ENCODE results near the gene ACAD11. TPM values are rescaled to one million over a fixed set of nuclear protein-coding genes. Genes with fewer than 3 reads are reported as not detected.
A peak's percentile ranks its signal among the peaks of the same experiment; 100 is the strongest.
"Not testable (repeated sequence)": the region's sequence is repeated elsewhere in the genome, so short reads cannot be mapped to it uniquely, and the experiment has no call there.

The ACAD11 gene
- total RNA-seq, 1 experiment from 2014 or later, result 6.4 TPM

DNA sequence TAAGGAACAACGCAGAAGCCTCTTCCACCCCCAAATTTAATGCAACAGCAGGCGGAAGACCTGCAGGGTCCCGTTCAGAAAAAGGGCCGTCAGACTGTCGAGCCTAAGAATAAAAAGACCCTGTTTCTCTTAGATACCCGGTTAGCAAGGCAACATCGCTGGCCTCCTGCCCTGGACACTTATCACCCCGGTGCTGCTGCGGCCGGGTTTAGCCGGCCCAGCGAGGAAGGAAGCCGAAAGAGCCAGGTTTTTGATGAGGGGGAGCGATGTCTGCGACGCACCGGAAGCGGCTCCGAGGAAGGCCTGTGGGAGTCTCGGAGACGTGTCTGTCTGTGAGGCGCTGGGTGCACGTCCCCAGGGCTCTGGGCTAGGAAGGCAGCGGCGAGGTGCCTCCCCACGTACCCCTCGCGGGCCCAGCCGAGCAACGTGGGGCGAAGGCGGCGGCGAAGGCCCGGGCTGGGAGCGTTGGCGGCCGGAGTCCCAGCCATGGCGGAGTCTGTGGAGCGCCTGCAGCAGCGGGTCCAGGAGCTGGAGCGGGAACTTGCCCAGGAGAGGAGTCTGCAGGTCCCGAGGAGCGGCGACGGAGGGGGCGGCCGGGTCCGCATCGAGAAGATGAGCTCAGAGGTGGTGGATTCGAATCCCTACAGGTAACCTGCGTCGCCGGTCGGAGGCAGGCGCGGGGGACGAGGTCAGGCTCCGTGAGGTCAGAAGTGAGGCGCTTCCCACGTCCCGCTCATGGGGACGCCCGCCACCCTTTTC, 622 bp upstream of the ACAD11 start, which contains the start of gene UBA5:
TSS of gene UBA5 (plus strand) at position 278 of the 759 bp plus-strand sequence. CDS start at position 487, 209 bp downstream.
- Histone ChIP-seq H3K27ac (peak within 1 kb of the TSS; percentile 63), H3K9me3 (replicated peaks) (no peaks in the 10 kb centered on the region), H3K36me3 (no peaks in the 10 kb centered on the region), H3K4me3 (peak within 1 kb of the TSS; percentile 81), H3K27me3 (replicated peaks) (no peaks in the 10 kb centered on the region), H3K4me1 (replicated peaks) (peaks cover 8% of the 10 kb centered on the region; the same call in 1 of the 2 replicates)
- peak; percentile 62 to 76 for DNase-seq (ENCODE audit: low read depth in 1 of 2, low spot score in 2 of 2)

DNA sequence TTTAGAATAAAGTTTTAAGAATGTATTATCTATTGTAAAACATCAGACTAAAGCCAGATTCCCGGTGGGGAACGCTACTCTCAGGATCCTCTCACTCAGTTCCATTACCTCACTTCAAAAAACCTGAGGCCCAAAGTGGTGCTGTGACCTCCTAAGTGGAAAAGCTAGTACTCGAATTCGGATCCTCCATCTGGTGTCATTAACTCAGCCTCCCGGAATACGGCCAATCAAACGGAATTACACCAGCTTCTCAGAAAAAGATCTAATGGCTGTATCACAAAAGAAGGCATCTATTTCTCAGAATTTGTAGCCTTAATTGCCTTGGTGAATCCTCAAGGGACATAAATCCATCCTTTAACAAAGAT, 627 bp downstream of the ACAD11 start:
- no peaks in the 10 kb centered on the region for H3K9me3 ChIP-seq (replicated peaks)
- no peaks in the 10 kb centered on the region for H3K36me3 ChIP-seq
- peak overlapping the region; percentile 81 for H3K4me3 ChIP-seq
- no peak for DNase-seq (ENCODE audit: low read depth in 1 of 2, low spot score in 2 of 2)
- peaks cover 8% of the 10 kb centered on the region; the same call in 1 of the 2 replicates for H3K4me1 ChIP-seq (replicated peaks)
- no peaks in the 10 kb centered on the region for H3K27me3 ChIP-seq (replicated peaks)
- peak overlapping the region; percentile 63; the same call in 1 of the 2 replicates for H3K27ac ChIP-seq

DNA sequence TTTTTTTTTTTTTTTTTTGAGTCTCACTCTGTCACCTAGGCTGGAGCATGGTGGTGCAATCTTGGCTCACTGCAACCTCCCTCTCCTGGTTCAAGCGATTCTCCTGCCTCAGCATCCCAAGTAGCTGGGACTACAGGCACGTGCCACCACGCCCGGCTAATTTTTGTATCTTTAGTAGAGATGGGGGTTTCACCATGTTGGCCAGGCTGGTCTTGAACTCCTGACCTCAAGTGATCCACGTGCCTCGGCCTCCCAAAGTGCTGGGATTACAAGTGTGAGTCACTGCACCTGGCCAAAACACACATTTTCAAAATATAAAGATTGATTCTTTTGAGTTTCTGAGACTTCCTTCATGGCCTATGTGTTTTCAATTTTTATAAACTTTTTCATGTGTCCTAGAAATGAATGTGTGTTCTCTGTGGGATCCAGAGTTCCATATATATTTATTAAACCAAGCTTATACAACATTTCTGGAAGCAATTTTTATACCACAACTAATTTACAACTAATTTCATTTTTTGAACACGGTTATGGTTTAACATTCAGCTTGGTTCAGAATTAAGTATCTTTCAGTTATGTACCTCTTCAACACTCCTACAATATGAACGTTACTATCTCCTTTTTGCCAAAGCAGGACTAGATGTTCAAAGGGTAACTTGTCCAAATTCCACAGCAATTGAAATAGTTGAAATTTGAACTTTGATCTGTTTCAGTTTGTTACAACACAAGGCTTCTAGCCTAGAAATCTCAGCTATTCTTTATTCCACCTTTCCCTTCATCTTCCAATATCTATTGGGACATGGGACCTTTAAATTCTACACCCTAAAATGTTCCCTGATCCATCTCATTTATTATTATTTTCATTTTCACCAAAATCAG, 1.5 kb downstream of the ACAD11 start:
- Histone ChIP-seq H3K36me3 (no peaks in the 10 kb centered on the region), H3K4me3 (no peak overlapping the region), H3K9me3 (replicated peaks) (no peaks in the 10 kb centered on the region), H3K27ac (no peak overlapping the region), H3K27me3 (replicated peaks) (no peaks in the 10 kb centered on the region), H3K4me1 (replicated peaks) (peaks cover 8% of the 10 kb centered on the region; the same call in 1 of the 2 replicates)
- no peak for DNase-seq (ENCODE audit: low read depth in 1 of 2, low spot score in 2 of 2)

DNA sequence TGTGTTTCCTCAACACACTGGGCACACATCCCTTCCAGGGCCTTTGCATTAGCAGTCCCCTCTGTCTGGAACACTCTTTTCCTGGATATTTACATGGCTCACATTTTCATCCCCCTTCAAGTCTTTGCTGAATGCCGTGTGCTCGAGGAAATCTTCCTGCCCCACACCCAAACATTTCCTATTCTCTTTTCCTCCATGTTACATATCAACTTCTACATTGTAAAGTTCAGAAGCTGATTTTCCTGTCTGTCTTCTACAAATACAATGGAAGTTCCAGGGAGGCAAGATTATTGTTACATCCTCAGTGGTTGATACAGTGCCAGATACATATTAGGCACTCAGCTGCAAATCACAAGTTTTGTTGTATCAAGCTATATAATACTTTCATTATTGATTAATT, 4.1 kb downstream of the ACAD11 start:
- no peak for DNase-seq (ENCODE audit: low read depth in 1 of 2, low spot score in 2 of 2)
- Histone ChIP-seq H3K4me3 (no peak overlapping the region), H3K9me3 (replicated peaks) (no peaks in the 10 kb centered on the region), H3K36me3 (no peaks in the 10 kb centered on the region), H3K4me1 (replicated peaks) (peaks cover 8% of the 10 kb centered on the region; the same call in 1 of the 2 replicates), H3K27me3 (replicated peaks) (no peaks in the 10 kb centered on the region), H3K27ac (no peak overlapping the region)

DNA sequence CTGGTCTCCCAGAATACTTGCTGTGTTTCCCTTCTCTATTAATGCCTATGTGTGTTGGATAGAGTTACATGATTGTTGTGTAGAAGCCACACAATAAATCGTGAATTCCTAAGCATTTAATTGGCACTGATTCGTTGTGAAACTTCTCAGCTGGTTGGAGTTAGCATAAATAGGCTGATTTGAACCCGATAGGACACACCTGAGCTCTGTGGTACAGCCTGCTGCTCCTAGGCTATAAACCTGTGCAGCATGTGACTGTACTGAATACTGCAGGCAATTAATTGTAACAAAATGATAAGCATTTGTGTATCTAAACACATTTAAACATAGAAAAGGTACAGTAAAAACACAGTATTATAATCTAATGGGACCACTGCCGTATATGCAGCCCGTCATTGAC, 4.9 kb downstream of the ACAD11 start:
- H3K27ac ChIP-seq, result no peak overlapping the region
- H3K27me3 ChIP-seq (replicated peaks), result no peaks in the 10 kb centered on the region
- H3K4me3 ChIP-seq, result no peak overlapping the region
- no peaks in the 10 kb centered on the region for H3K36me3 ChIP-seq
- no peak for DNase-seq (ENCODE audit: low read depth in 1 of 2, low spot score in 2 of 2)
- peaks cover 8% of the 10 kb centered on the region; the same call in 1 of the 2 replicates for H3K4me1 ChIP-seq (replicated peaks)
- no peaks in the 10 kb centered on the region for H3K9me3 ChIP-seq (replicated peaks)

DNA sequence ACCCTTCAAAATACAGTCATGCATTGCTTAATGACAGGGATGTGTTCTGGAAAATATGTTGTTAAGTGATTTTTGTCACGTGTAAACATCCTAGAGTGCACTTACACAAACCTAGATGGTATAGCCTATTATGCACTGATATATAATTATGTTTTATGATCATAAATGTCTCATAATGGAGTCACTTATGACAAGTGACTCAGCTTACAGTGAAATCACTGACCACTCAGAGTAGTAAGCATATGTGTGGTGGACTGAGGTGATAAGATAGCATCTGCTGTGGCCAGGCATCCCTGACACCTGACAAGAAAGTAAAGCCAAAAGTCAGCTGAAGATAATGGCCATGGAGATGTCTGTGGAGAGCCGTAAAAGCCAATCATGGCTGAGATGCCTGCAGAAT, 5.4 kb downstream of the ACAD11 start:
- H3K9me3 ChIP-seq (replicated peaks), result no peaks in the 10 kb centered on the region
- H3K36me3 ChIP-seq, result no peaks in the 10 kb centered on the region
- peaks cover 7% of the 10 kb centered on the region; the same call in 1 of the 2 replicates for H3K4me1 ChIP-seq (replicated peaks)
- H3K27me3 ChIP-seq (replicated peaks), result no peaks in the 10 kb centered on the region
- H3K27ac ChIP-seq, result no peak overlapping the region
- H3K4me3 ChIP-seq, result no peak overlapping the region
- DNase-seq (ENCODE audit: low read depth in 1 of 2, low spot score in 2 of 2), result no peak

DNA sequence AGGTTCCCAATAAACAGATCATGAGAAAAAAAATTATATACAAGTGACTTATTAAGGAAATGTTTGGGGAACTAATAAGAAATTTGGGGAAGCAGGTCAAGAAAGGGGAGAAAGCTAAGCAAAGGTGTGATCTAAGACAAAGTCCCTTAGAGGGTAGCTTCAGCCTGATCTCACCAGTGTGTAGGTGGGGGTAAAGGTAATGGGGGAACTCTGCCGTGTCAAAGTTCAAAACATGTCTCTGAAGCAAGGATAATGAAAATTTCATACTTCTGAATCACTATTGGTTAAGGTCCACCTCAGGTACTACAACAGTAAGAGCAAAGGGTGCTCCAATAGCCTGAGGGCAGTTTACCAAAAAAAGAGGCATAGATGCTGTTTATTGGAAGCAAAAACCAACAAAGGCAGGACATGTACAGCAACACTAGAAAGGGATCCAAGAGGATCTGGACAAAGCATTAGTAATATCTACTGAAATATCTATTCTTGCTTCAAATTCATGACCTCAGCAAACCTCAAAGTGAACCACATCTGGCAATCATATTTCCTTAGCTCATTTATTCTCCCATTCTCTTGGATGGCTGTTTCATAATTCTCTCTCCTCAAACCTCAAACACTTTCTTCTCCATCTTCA, 6.9 kb downstream of the ACAD11 start:
- no peak for DNase-seq (ENCODE audit: low read depth in 1 of 2, low spot score in 2 of 2)
- H3K27me3 ChIP-seq (replicated peaks), result no peaks in the 10 kb centered on the region
- H3K9me3 ChIP-seq (replicated peaks), result no peaks in the 10 kb centered on the region
- H3K4me1 ChIP-seq (replicated peaks), result no peaks in the 10 kb centered on the region
- H3K4me3 ChIP-seq, result no peak overlapping the region
- H3K27ac ChIP-seq, result no peak overlapping the region
- H3K36me3 ChIP-seq, result no peaks in the 10 kb centered on the region

DNA sequence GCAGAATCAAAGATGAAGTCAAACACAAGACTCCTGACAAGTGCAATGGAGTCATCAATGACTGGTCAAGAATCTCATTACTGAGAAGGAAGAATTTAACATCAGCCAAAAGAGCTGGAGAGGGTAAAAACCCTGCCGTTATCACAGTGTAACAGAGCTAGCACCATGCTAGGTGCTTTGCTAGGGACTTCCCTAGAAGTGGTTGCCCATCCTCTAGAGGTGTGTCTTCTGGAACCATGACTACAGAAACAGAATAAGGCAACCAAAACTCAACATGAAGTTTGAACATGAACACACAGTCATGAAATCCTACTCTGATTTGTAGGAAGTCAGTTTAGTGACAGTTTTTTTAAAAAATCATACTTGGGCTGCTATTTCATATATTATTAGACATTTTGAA, 9.5 kb downstream of the ACAD11 start:
- H3K27me3 ChIP-seq (replicated peaks), result no peaks in the 10 kb centered on the region
- H3K27ac ChIP-seq, result no peak overlapping the region
- no peak for DNase-seq (ENCODE audit: low read depth in 1 of 2, low spot score in 2 of 2)
- H3K4me3 ChIP-seq, result no peak overlapping the region
- H3K36me3 ChIP-seq, result no peaks in the 10 kb centered on the region
- H3K4me1 ChIP-seq (replicated peaks), result 0 out of 2 replicates have a peak, but pooled peaks cover under 1% of the 10 kb centered on the region
- H3K9me3 ChIP-seq (replicated peaks), result no peaks in the 10 kb centered on the region

DNA sequence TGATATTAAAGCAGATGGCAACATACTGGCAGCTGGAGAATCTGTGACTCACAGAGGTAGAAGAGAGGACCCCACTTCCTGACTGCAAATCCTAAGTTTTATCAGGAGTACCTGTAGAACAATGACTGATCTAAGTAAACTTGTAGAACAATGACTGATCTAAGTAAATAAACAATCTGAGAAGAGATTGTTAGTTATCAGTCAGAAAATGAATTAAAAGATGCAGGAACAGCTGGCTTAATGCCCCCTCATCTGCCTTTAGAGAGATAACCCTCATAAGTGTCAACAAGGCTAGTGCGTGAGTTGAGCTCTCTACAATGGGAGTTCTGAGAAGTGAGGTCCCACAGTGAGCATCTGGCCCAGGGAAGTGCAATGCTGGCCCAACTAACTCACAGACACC, 14.6 kb downstream of the ACAD11 start:
- Histone ChIP-seq H3K9me3 (replicated peaks) (no peaks in the 10 kb centered on the region), H3K27ac (no peak overlapping the region), H3K27me3 (replicated peaks) (no peaks in the 10 kb centered on the region), H3K4me1 (replicated peaks) (0 out of 2 replicates have a peak, but pooled peaks cover 3% of the 10 kb centered on the region), H3K4me3 (no peak overlapping the region), H3K36me3 (no peaks in the 10 kb centered on the region)
- no peak for DNase-seq (ENCODE audit: low read depth in 1 of 2, low spot score in 2 of 2)

DNA sequence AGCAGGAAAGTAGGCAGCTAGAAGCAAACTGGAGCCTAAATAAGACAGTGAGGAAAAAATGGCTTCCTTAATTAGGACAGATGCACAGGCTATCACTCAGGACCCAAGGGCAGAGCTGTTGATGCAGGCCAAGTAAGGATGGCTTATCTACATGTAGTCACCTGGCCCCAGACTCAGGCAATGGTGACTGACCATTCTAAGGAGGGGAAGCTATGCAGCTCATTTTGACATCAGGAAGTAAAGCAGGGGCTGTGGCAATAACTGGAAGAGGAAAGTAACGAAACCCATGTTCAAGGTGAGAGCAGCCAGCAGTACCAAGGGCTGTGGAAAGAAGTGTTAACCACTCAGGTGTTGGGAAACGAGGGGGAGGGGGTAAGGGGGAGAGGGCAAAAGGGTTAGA, 16.2 kb downstream of the ACAD11 start:
- no peak overlapping the region for H3K4me3 ChIP-seq
- no peaks in the 10 kb centered on the region for H3K27me3 ChIP-seq (replicated peaks)
- H3K4me1 ChIP-seq (replicated peaks), result peaks cover 14% of the 10 kb centered on the region
- no peak for DNase-seq (ENCODE audit: low read depth in 1 of 2, low spot score in 2 of 2)
- H3K9me3 ChIP-seq (replicated peaks), result no peaks in the 10 kb centered on the region
- H3K27ac ChIP-seq, result no peak overlapping the region
- H3K36me3 ChIP-seq, result no peaks in the 10 kb centered on the region; the same call in 1 of the 2 replicates

DNA sequence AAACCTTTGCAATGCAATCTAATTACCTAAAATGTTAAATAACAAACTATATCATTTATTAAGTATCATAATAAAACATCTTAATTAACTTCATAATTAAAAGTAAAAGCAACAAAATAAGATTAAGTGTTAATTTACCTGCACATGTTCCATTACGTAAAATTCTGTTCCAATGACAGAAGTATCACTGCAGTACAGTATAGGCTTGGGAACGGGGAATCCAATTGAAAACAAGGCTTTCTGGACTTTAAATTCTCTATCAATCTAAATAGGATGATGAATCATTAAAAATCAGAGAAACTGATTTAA, 17.1 kb downstream of the ACAD11 start:
- Histone ChIP-seq H3K9me3 (replicated peaks) (no peaks in the 10 kb centered on the region), H3K4me1 (replicated peaks) (peaks cover 21% of the 10 kb centered on the region), H3K27ac (no peak overlapping the region), H3K36me3 (no peaks in the 10 kb centered on the region; the same call in 1 of the 2 replicates), H3K4me3 (no peak overlapping the region), H3K27me3 (replicated peaks) (no peaks in the 10 kb centered on the region)
- no peak for DNase-seq (ENCODE audit: low read depth in 1 of 2, low spot score in 2 of 2)

DNA sequence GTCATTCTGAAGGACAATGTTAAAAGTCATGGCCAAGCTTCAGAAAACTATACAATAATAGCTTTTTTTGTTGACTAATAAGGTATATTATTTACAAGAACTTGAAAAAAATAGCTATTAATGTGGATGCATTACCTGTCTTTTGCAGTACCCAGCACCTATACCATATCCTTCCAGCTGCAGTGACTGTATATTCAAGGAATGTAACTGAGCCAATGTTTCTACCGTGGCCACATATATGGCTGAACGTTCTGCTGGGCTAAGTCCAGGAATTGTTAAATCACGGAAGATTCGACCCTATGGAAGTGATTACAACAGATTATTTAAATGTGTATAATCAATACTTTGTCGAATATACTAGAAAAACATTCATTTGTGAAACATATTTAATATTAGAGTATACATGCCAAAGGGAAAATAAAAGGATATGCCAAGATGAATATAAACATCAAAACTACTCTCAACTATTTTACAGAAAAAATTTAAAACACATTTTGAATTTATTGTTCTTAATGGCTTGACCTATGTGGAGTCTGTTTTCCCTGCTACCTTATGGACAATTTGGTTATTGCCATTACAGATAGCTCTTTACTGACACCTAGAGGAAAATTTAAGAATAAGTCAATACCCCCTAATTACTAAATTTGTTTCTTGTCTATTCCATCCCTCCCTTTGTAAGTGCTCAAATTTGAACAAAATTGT, 17.6 kb downstream of the ACAD11 start:
- H3K36me3 ChIP-seq, result no peaks in the 10 kb centered on the region; the same call in 1 of the 2 replicates
- DNase-seq (ENCODE audit: low read depth in 1 of 2, low spot score in 2 of 2), result peak in 1 of 2 experiments; percentile 25
- H3K4me3 ChIP-seq, result no peak overlapping the region
- no peak overlapping the region for H3K27ac ChIP-seq
- no peaks in the 10 kb centered on the region for H3K27me3 ChIP-seq (replicated peaks)
- no peaks in the 10 kb centered on the region for H3K9me3 ChIP-seq (replicated peaks)
- peaks cover 26% of the 10 kb centered on the region for H3K4me1 ChIP-seq (replicated peaks)

DNA sequence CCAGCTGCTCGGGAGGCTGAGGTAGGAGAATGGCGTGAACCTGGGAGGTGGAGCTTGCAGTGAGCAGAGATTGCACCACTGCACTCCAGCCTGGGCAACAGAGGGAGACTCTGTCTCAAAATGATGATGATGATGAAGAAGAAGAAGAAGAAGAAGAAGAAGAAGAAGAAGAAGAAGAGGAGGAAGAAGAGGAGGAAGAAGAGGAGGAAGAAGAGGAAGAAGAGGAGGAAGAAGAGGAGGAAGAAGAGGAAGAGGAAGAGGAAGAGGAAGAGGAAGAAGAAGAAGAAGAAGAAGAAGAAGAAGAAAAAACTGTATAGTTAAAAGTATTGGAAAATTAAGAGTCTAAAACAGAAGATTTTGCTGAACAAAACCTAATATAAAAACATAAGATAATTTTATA, 18.2 kb downstream of the ACAD11 start:
- not testable (repeated sequence) for H3K27me3 ChIP-seq (replicated peaks); H3K4me3 ChIP-seq; H3K36me3 ChIP-seq; H3K27ac ChIP-seq; H3K9me3 ChIP-seq (replicated peaks); DNase-seq (ENCODE audit: low read depth in 1 of 2, low spot score in 2 of 2)
- H3K4me1 ChIP-seq (replicated peaks), result peaks cover 32% of the 10 kb centered on the region

All from SJSA1 (cell line).